ENCODE data around the gene IQCF2. TPM values are rescaled to one million over a fixed set of nuclear protein-coding genes. Genes with fewer than 3 reads are reported as not detected.

The IQCF2 gene
- polyA plus RNA-seq, 2 donors, result not detected

Other genes with a start within 250 kb of the IQCF2 start
- gene TEX264, start 190.4 kb upstream of the IQCF2 start, polyA plus RNA-seq, result 10 to 100 TPM; 46.7 to 59.5 TPM
- gene GRM2, start 154.5 kb upstream of the IQCF2 start, polyA plus RNA-seq, result under 1 TPM; 0.10 to 0.14 TPM
- not detected for gene IQCF6, start 82.4 kb upstream of the IQCF2 start, polyA plus RNA-seq
- gene IQCF5, start 14.0 kb downstream of the IQCF2 start, polyA plus RNA-seq, result not detected
- not detected for gene IQCF1, start 41.7 kb downstream of the IQCF2 start, polyA plus RNA-seq
- 10 to 100 TPM; 16.4 to 22.9 TPM for gene RRP9, start 80.3 kb downstream of the IQCF2 start, polyA plus RNA-seq
- gene PARP3, start 80.7 kb downstream of the IQCF2 start, polyA plus RNA-seq, result 10 to 100 TPM in 1 of 2 donors, 1 to 10 TPM in 1; 8.2 to 11.8 TPM
- gene GPR62, start 93.8 kb downstream of the IQCF2 start, polyA plus RNA-seq, result under 1 TPM; 0.05 to 0.06 TPM
- gene PCBP4, start 105.8 kb downstream of the IQCF2 start, polyA plus RNA-seq, result 10 to 100 TPM; 11.7 to 18.7 TPM
- gene ABHD14B, start 112.4 kb downstream of the IQCF2 start, polyA plus RNA-seq, result 10 to 100 TPM; 29.6 to 40.5 TPM
- gene ABHD14A, start 113.4 kb downstream of the IQCF2 start, polyA plus RNA-seq, result 10 to 100 TPM in 1 of 2 donors, 1 to 10 TPM in 1; 8.0 to 12.9 TPM
- gene ACY1, start 121.9 kb downstream of the IQCF2 start, polyA plus RNA-seq, result 10 to 100 TPM; 22.4 to 23.2 TPM
- 1,000 to 10,000 TPM; 2,351 to 2,556 TPM for gene RPL29, start 134.3 kb downstream of the IQCF2 start, polyA plus RNA-seq
- 10 to 100 TPM; 18.2 to 35.2 TPM for gene DUSP7, start 195.0 kb downstream of the IQCF2 start, polyA plus RNA-seq